ENCODE measurements around the gene IFITM2.

DNA sequence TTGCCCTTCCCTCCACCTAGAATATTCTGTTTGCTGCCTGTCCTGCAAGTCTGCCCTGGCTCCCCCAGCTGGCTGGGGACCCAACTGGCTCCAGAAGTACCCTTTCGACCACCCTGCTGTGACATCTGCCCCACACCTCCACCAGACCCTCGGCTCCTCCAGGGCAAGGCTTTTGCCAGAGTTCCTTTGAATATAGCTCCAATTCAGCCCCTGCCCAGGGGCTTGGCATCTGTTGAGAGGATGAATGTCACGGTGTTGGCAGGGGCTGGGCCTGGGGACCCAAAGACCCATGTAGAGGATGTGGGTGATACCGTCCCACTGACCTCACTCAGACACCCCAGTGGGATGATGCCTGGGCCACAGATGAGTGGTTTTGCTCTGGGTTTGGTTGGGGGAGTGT is 25.4 kb upstream of the IFITM2 start:
- TF ChIP-seq, protein P1, sequence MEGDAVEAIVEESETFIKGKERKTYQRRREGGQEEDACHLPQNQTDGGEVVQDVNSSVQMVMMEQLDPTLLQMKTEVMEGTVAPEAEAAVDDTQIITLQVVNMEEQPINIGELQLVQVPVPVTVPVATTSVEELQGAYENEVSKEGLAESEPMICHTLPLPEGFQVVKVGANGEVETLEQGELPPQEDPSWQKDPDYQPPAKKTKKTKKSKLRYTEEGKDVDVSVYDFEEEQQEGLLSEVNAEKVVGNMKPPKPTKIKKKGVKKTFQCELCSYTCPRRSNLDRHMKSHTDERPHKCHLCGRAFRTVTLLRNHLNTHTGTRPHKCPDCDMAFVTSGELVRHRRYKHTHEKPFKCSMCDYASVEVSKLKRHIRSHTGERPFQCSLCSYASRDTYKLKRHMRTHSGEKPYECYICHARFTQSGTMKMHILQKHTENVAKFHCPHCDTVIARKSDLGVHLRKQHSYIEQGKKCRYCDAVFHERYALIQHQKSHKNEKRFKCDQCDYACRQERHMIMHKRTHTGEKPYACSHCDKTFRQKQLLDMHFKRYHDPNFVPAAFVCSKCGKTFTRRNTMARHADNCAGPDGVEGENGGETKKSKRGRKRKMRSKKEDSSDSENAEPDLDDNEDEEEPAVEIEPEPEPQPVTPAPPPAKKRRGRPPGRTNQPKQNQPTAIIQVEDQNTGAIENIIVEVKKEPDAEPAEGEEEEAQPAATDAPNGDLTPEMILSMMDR (conservative IDR thresholded peaks at IDR 0.05): no peak
- no peak for TF ChIP-seq ZFX (IDR thresholded peaks at IDR 0.05)

All from C4-2B (cell line).